Lower leg skin (tissue), 3 donors: ENCODE data around the gene EVA1A.

ENCODE experiments used
- POLR2A ChIP-seq, 2 donors: fragments of 450-650 bp; IDR thresholded peaks; one replicate each; pipeline ENCODE4 v1.6.1; 2016 to 2017; ENCODE audit warnings: antibody characterized with exemption in 2 of 2, mild to moderate bottlenecking in 1 of 2, moderate library complexity in 1 of 2
- TF ChIP-seq, protein P1 (sequence below), 3 donors: fragments of 450-650 bp; IDR thresholded peaks; one replicate each; pipeline ENCODE4 v1.5.1; 2016; ENCODE audit warnings: antibody characterized with exemption in 3 of 3, mild to moderate bottlenecking in 3 of 3, moderate library complexity in 2 of 3

DNA sequence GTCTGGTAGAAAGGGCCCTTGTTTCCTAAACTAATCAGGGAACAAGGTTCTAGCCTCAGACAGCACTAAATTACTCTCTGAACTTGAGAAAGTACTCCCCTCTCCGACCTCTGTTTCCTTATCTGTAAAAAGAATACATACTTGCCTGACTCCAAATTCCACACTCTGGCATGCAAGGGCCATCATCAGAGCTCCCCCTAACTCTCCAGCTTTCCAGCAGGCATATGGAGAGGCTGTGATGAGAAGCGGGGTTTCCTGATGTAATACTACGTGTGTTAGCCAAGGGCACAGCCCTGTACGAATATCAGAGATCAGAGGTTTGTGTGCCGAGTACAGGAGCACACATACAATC is 1.8 kb upstream of the EVA1A start:
- TF ChIP-seq, protein P1, sequence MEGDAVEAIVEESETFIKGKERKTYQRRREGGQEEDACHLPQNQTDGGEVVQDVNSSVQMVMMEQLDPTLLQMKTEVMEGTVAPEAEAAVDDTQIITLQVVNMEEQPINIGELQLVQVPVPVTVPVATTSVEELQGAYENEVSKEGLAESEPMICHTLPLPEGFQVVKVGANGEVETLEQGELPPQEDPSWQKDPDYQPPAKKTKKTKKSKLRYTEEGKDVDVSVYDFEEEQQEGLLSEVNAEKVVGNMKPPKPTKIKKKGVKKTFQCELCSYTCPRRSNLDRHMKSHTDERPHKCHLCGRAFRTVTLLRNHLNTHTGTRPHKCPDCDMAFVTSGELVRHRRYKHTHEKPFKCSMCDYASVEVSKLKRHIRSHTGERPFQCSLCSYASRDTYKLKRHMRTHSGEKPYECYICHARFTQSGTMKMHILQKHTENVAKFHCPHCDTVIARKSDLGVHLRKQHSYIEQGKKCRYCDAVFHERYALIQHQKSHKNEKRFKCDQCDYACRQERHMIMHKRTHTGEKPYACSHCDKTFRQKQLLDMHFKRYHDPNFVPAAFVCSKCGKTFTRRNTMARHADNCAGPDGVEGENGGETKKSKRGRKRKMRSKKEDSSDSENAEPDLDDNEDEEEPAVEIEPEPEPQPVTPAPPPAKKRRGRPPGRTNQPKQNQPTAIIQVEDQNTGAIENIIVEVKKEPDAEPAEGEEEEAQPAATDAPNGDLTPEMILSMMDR (IDR thresholded peaks at IDR 0.05) = no peak
- no peak for TF ChIP-seq POLR2A (IDR thresholded peaks at IDR 0.05)
